K562 (cell line): ENCODE data around the gene GCN1. TPM values are rescaled to one million over a fixed set of nuclear protein-coding genes. Genes with fewer than 3 reads are reported as not detected.

Source experiments
- BCL6 ChIP-seq: fragments of 250-450 bp; sonication (Bioruptor Pico); IDR thresholded peaks from 2 replicates; pipeline ENCODE4 v1.4.0; 2020
- CBX2 ChIP-seq: fragments of 200-600 bp; sonication (generic); IDR thresholded peaks from one replicate; pipeline ENCODE4 v1.6.1; 2012; ENCODE audit warnings: mild to moderate bottlenecking, low read length, inconsistent platforms; ENCODE audit not compliant: insufficient read depth, poor library complexity, severe bottlenecking
- CC2D1A ChIP-seq: fragments of 450-650 bp; IDR thresholded peaks from 2 replicates; pipeline ENCODE4 v1.6.1; 2017; ENCODE audit warnings: mild to moderate bottlenecking
- E2F6 ChIP-seq, 2 experiments: IDR thresholded peaks; 2 replicates each; pipeline ENCODE4 v1.6.1; 2011; ENCODE audit warnings: borderline replicate concordance in 1 of 2, control low read depth in 1 of 2, low read depth in 1 of 2, low read length in 1 of 2, mild to moderate bottlenecking in 1 of 2, mixed read lengths in 1 of 2, moderate library complexity in 1 of 2; ENCODE audit not compliant: insufficient read depth in 1 of 2, insufficient read length in 1 of 2, poor library complexity in 1 of 2, severe bottlenecking in 1 of 2; ENCODE audit errors: extremely low read depth in 1 of 2
- ELF4 ChIP-seq: fragments of 450-650 bp; formaldehyde crosslinking; IDR thresholded peaks from 2 replicates; pipeline ENCODE4 v1.4.0; 2022; ENCODE audit warnings: missing genetic modification characterization
- EZH2 ChIP-seq: IDR thresholded peaks from 2 replicates; pipeline ENCODE4 v1.6.1; 2012; ENCODE audit warnings: low read depth, mild to moderate bottlenecking, inconsistent platforms, low read length, borderline replicate concordance
- FOXA3 ChIP-seq, 2 experiments: fragments of 450-650 bp in 1 of 2; sonication (generic) in 1 of 2; formaldehyde crosslinking; IDR thresholded peaks in 1 of 2; conservative IDR thresholded peaks in 1 of 2; 2 replicates each; pipeline versions ENCODE4 v1.4.0 to v1.8.0; 2020 to 2022; ENCODE audit warnings: mild to moderate bottlenecking in 2 of 2, missing genetic modification reagents in 1 of 2
- NFXL1 ChIP-seq: fragments of 450-650 bp; formaldehyde crosslinking; IDR thresholded peaks from 2 replicates; pipeline ENCODE4 v1.4.0; 2021; ENCODE audit warnings: mild to moderate bottlenecking
- NR1H2 ChIP-seq: sonication (generic); formaldehyde crosslinking; IDR thresholded peaks from 2 replicates; pipeline ENCODE4 v1.4.0; 2020; ENCODE audit warnings: mild to moderate bottlenecking, missing genetic modification reagents
- POLR2H ChIP-seq: IDR thresholded peaks from 2 replicates; pipeline ENCODE4 v1.6.1; 2016; ENCODE audit warnings: missing genetic modification characterization, low read depth, mild to moderate bottlenecking, control low read depth, missing compliant biosample characterization, moderate library complexity
- POLR3A ChIP-seq: IDR thresholded peaks from 2 replicates; pipeline ENCODE4 v1.6.1; 2011; ENCODE audit warnings: borderline replicate concordance, mild to moderate bottlenecking, moderate library complexity; ENCODE audit not compliant: insufficient read length, insufficient read depth; ENCODE audit errors: extremely low read depth
- POU5F1 ChIP-seq: fragments of 150-350 bp; IDR thresholded peaks from 2 replicates; pipeline ENCODE4 v1.6.1; 2014; ENCODE audit warnings: borderline replicate concordance, low read length, low read depth, mild to moderate bottlenecking; ENCODE audit not compliant: partially characterized antibody
- RFX1 ChIP-seq: fragments of 450-650 bp; IDR thresholded peaks from 2 replicates; pipeline ENCODE4 v1.6.1; 2016; ENCODE audit warnings: mild to moderate bottlenecking, moderate library complexity
- RFX5 ChIP-seq: IDR thresholded peaks from 2 replicates; pipeline ENCODE4 v1.6.1; 2011; ENCODE audit warnings: low read depth, mild to moderate bottlenecking, improper control_type of control experiment, low read length
- SLC30A9 ChIP-seq: fragments of 250-450 bp; sonication (Bioruptor Pico); IDR thresholded peaks from 2 replicates; pipeline ENCODE4 v1.8.0; 2022; ENCODE audit warnings: mild to moderate bottlenecking, moderate library complexity
- SMARCC2 ChIP-seq: fragments of 450-650 bp; IDR thresholded peaks from 2 replicates; pipeline ENCODE4 v1.6.1; 2017; ENCODE audit warnings: antibody characterized with exemption, moderate library complexity, mild to moderate bottlenecking, low read depth
- TAF1 ChIP-seq: IDR thresholded peaks from 2 replicates; pipeline ENCODE4 v1.6.1; 2011; ENCODE audit warnings: mild to moderate bottlenecking, low read length, moderate library complexity; ENCODE audit not compliant: insufficient read depth, control insufficient read depth, severe bottlenecking; ENCODE audit errors: extremely low read depth
- TRIM24 ChIP-seq, 2 experiments: fragments of 450-650 bp; IDR thresholded peaks; 2 replicates each; pipeline ENCODE4 v1.6.1; 2016
- YY1 ChIP-seq, 3 experiments: IDR thresholded peaks; 2 replicates each; pipeline ENCODE4 v1.6.1; 2011; ENCODE audit warnings: low read length in 2 of 3, mild to moderate bottlenecking in 2 of 3, moderate library complexity in 2 of 3, borderline replicate concordance in 1 of 3, control low read depth in 1 of 3, low read depth in 1 of 3; ENCODE audit not compliant: insufficient read depth in 3 of 3, insufficient replicate concordance in 2 of 3, control insufficient read depth in 1 of 3, insufficient read length in 1 of 3; ENCODE audit errors: extremely low read depth in 1 of 3
- ZBTB33 ChIP-seq: sonication (generic); formaldehyde crosslinking; IDR thresholded peaks from 2 replicates; pipeline ENCODE4 v1.8.1; 2023; ENCODE audit warnings: mild to moderate bottlenecking, missing genetic modification reagents
- ZKSCAN1 ChIP-seq: fragments of 150-350 bp; IDR thresholded peaks from 2 replicates; pipeline ENCODE4 v1.6.1; 2016; ENCODE audit warnings: low read depth, low read length
- ZNF184 ChIP-seq: sonication (generic); formaldehyde crosslinking; IDR thresholded peaks from 2 replicates; pipeline ENCODE4 v1.5.0; 2020; ENCODE audit warnings: missing genetic modification reagents
- ZNF263 ChIP-seq: sonication (generic); formaldehyde crosslinking; IDR thresholded peaks from 2 replicates; pipeline ENCODE4 v1.8.0; 2022; ENCODE audit warnings: mild to moderate bottlenecking, missing genetic modification reagents, borderline replicate concordance
- ZNF436 ChIP-seq: fragments of 250-450, 450-650 bp; sonication (Bioruptor Pico); formaldehyde crosslinking; IDR thresholded peaks from 2 replicates; pipeline ENCODE4 v1.7.0; 2020; ENCODE audit warnings: mild to moderate bottlenecking
- ZZZ3 ChIP-seq: fragments of 450-650 bp; IDR thresholded peaks from 2 replicates; pipeline ENCODE4 v1.6.1; 2016; ENCODE audit warnings: antibody characterized with exemption, mild to moderate bottlenecking, moderate library complexity
- polyA plus RNA-seq, 8 experiments: library from polyadenylated mRNA; depleted of rRNA in 4 of 8; stranded (reverse) in 5 of 8; unstranded in 3 of 8; fragments of >200 nt; fragmentation: Nextera tagmentation in 2 of 8; fragmentation: Illumina TruSeq in 1 of 8; extraction: Ambion mirVana in 2 of 8; extraction: Trizol in 1 of 8; gene quantifications; 2 replicates each; pipeline versions ENCODE4 v1.2.1 to v1.2.3, GENCODE V29; 2011 to 2014; ENCODE audit warnings: inconsistent platforms in 1 of 8, missing spikeins in 1 of 8
- total RNA-seq, 7 experiments: library from RNA; depleted of rRNA in 6 of 7; stranded (reverse); fragments of >200 nt in 6 of 7; fragmentation: Illumina TruSeq in 2 of 7; extraction: Trizol in 2 of 7; gene quantifications; 2 replicates each; pipeline versions ENCODE4 v1.2.1 to v1.2.3, GENCODE V29; 2011 to 2021; ENCODE audit warnings: low replicate concordance in 1 of 7

GCN1 gene
- total and polyA plus RNA-seq, 9 of the 15 experiments (the other 6 are each of a cell fraction or from before 2014, with no cell fraction given) = 11.9 to 190 (median 51.7) TPM

- TF ChIP-seq EZH2 = no peak
- no peak for TF ChIP-seq POU5F1
- TF ChIP-seq BCL6 (CRISPR knock-in tag) = no peak
- no peak for TF ChIP-seq POLR2H (tag)
- TF ChIP-seq ZNF436 = no peak
- no peak for TF ChIP-seq POLR3A
- TF ChIP-seq ZNF263 (CRISPR knock-in tag) = peak; percentile 49; the same call in 1 of the 2 replicates
- no peak for TF ChIP-seq SLC30A9 (CRISPR knock-in tag)
- no peak for TF ChIP-seq ZKSCAN1
- TF ChIP-seq ZBTB33 = no peak
- no peak for TF ChIP-seq CC2D1A
- TF ChIP-seq FOXA3 (CRISPR knock-in tag; conservative IDR thresholded peaks at IDR 0.05 in 1 of 2, IDR thresholded peaks at IDR 0.05 in 1 of 2) = no peak
- TF ChIP-seq RFX5 = no peak
- no peak for TF ChIP-seq CBX2
- no peak for TF ChIP-seq YY1 (IDR thresholded peaks at IDR 0.05; ENCODE audit: borderline replicate concordance in 1 of 3, control insufficient read depth in 1 of 3, extremely low read depth in 1 of 3, insufficient read depth in 3 of 3, insufficient read length in 1 of 3, insufficient replicate concordance in 2 of 3, low read depth in 1 of 3, low read length in 2 of 3)
- TF ChIP-seq SMARCC2 = peak; percentile 76; the same call in 1 of the 2 replicates
- no peak for TF ChIP-seq E2F6 (IDR thresholded peaks at IDR 0.05; ENCODE audit: borderline replicate concordance in 1 of 2, extremely low read depth in 1 of 2, insufficient read depth in 1 of 2, insufficient read length in 1 of 2, low read depth in 1 of 2, low read length in 1 of 2, poor library complexity in 1 of 2, severe bottlenecking in 1 of 2)
- TF ChIP-seq ELF4 = no peak
- TF ChIP-seq RFX1 = no peak
- TF ChIP-seq TAF1 = peak; percentile 47
- TF ChIP-seq ZZZ3 = no peak
- no peak for TF ChIP-seq TRIM24 (IDR thresholded peaks at IDR 0.05)
- TF ChIP-seq NFXL1 (CRISPR knock-in tag) = no peak
- TF ChIP-seq NR1H2 (CRISPR knock-in tag) = no peak
- no peak for TF ChIP-seq ZNF184 (CRISPR knock-in tag)
Measured at GRCh38 chr12:120231316-120232011, 36.9 kb upstream of the GCN1 start (continued).
